K562 (cell line): ENCODE data around the gene ERC2. TPM values are rescaled to one million over a fixed set of nuclear protein-coding genes. Genes with fewer than 3 reads are reported as not detected.
A peak's percentile ranks its signal among the peaks of the same experiment; 100 is the strongest.

Source experiments
- JUND ChIP-seq, 2 experiments: IDR thresholded peaks; 2 replicates in 1 of 2; 3 replicates in 1 of 2; pipeline ENCODE4 v1.6.1; 2011; ENCODE audit warnings: borderline replicate concordance in 2 of 2, low read depth in 2 of 2, low read length in 2 of 2, improper control_type of control experiment in 1 of 2, missing biosample characterization in 1 of 2, missing genetic modification characterization in 1 of 2, missing genetic modification reagents in 1 of 2
- MEF2D ChIP-seq: conservative IDR thresholded peaks from 2 replicates; pipeline ENCODE4 v1.6.1; 2016; ENCODE audit warnings: low read depth, missing genetic modification characterization, missing compliant biosample characterization
- NFXL1 ChIP-seq: fragments of 450-650 bp; formaldehyde crosslinking; IDR thresholded peaks from 2 replicates; pipeline ENCODE4 v1.4.0; 2021; ENCODE audit warnings: mild to moderate bottlenecking
- NR3C1 ChIP-seq: sonication (generic); formaldehyde crosslinking; IDR thresholded peaks from 2 replicates; pipeline ENCODE4 v1.8.1; 2022; ENCODE audit warnings: missing genetic modification reagents
- SP1 ChIP-seq: sonication (generic); formaldehyde crosslinking; IDR thresholded peaks from 2 replicates; pipeline ENCODE4 v1.8.1; 2022; ENCODE audit warnings: mild to moderate bottlenecking, missing genetic modification reagents
- SRSF9 ChIP-seq: fragments of 200-400 bp; formaldehyde crosslinking; IDR thresholded peaks from 2 replicates; pipeline ENCODE4 v1.6.1; 2017; ENCODE audit warnings: low read depth, low read length, borderline replicate concordance
- TEAD1 ChIP-seq, 2 experiments: fragments of 450-650 bp in 1 of 2; sonication (generic) in 1 of 2; formaldehyde crosslinking; IDR thresholded peaks; 2 replicates each; pipeline versions ENCODE4 v1.4.0 to v1.8.0; 2020 to 2022; ENCODE audit warnings: mild to moderate bottlenecking in 2 of 2, missing genetic modification reagents in 1 of 2
- UBTF ChIP-seq, 2 experiments: IDR thresholded peaks; 2 replicates each; pipeline ENCODE4 v1.6.1; 2012; ENCODE audit warnings: improper control_type of control experiment in 2 of 2, low read depth in 2 of 2, low read length in 2 of 2, borderline replicate concordance in 1 of 2
- ZNF232 ChIP-seq: sonication (generic); formaldehyde crosslinking; IDR thresholded peaks from 2 replicates; pipeline ENCODE4 v1.8.0; 2022; ENCODE audit warnings: mild to moderate bottlenecking, missing genetic modification reagents
- ZNF695 ChIP-seq: fragments of 450-650 bp; formaldehyde crosslinking; IDR thresholded peaks from 2 replicates; pipeline ENCODE4 v1.4.0; 2020; ENCODE audit warnings: mild to moderate bottlenecking, moderate library complexity
- polyA plus RNA-seq, 8 experiments: library from polyadenylated mRNA; depleted of rRNA in 4 of 8; stranded (reverse) in 5 of 8; unstranded in 3 of 8; fragments of >200 nt; fragmentation: Nextera tagmentation in 2 of 8; fragmentation: Illumina TruSeq in 1 of 8; extraction: Ambion mirVana in 2 of 8; extraction: Trizol in 1 of 8; gene quantifications; 2 replicates each; pipeline versions ENCODE4 v1.2.1 to v1.2.3, GENCODE V29; 2011 to 2014; ENCODE audit warnings: inconsistent platforms in 1 of 8, missing spikeins in 1 of 8
- total RNA-seq, 7 experiments: library from RNA; depleted of rRNA in 6 of 7; stranded (reverse); fragments of >200 nt in 6 of 7; fragmentation: Illumina TruSeq in 2 of 7; extraction: Trizol in 2 of 7; gene quantifications; 2 replicates each; pipeline versions ENCODE4 v1.2.1 to v1.2.3, GENCODE V29; 2011 to 2021; ENCODE audit warnings: low replicate concordance in 1 of 7
- TF ChIP-seq, protein P1 (sequence below), 2 experiments: fragments of 450-650 bp; conservative IDR thresholded peaks; 2 replicates each; pipeline ENCODE4 v1.6.1; 2017; ENCODE audit warnings: mild to moderate bottlenecking in 2 of 2, moderate library complexity in 2 of 2
- TF ChIP-seq, protein P2 (sequence below): fragments of 200-800 bp; sonication (Bioruptor generic); IDR thresholded peaks from 2 replicates; pipeline ENCODE4 v1.6.1; 2017; ENCODE audit warnings: missing genetic modification characterization, missing compliant biosample characterization
- TF ChIP-seq, protein P3 (sequence below): sonication (generic); IDR thresholded peaks from 2 replicates; pipeline ENCODE4 v1.6.1; 2016
- TF ChIP-seq, protein P4 (sequence below), 2 experiments: fragments of 450-650 bp; IDR thresholded peaks; 2 replicates each; pipeline ENCODE4 v1.6.1; 2018; ENCODE audit warnings: mild to moderate bottlenecking in 2 of 2, low read depth in 1 of 2; ENCODE audit not compliant: partially characterized antibody in 2 of 2

ERC2 gene
- total and polyA plus RNA-seq, 9 of the 15 experiments (the other 6 are each of a cell fraction or from before 2014, with no cell fraction given) = 0.04 to 0.18 (median 0.07) TPM; not detected in 2

- TF ChIP-seq JUND (IDR thresholded peaks at IDR 0.05; ENCODE audit: borderline replicate concordance, low read depth, low read length) = peak; percentile 45; the same call in 1 of the 2 replicates
- TF ChIP-seq JUND (tag; IDR thresholded peaks at IDR 0.05; ENCODE audit: borderline replicate concordance, low read depth, low read length) = peak; percentile 12; the same call in 1 of the 3 replicates
- TF ChIP-seq, protein P1, sequence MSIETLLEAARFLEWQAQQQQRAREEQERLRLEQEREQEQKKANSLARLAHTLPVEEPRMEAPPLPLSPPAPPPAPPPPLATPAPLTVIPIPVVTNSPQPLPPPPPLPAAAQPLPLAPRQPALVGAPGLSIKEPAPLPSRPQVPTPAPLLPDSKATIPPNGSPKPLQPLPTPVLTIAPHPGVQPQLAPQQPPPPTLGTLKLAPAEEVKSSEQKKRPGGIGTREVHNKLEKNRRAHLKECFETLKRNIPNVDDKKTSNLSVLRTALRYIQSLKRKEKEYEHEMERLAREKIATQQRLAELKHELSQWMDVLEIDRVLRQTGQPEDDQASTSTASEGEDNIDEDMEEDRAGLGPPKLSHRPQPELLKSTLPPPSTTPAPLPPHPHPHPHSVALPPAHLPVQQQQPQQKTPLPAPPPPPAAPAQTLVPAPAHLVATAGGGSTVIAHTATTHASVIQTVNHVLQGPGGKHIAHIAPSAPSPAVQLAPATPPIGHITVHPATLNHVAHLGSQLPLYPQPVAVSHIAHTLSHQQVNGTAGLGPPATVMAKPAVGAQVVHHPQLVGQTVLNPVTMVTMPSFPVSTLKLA (conservative IDR thresholded peaks at IDR 0.05) = peak in 1 of 2 experiments; percentile 42; a peak in 1 of 4 replicates
- TF ChIP-seq NR3C1 (CRISPR knock-in tag) = peak; percentile 68; the same call in 1 of the 2 replicates
- 0 out of 2 replicates have a peak, but pooled peaks have one; percentile 21 for TF ChIP-seq NFXL1
- TF ChIP-seq SRSF9 = no peak
- peak; percentile 35 to 73; a peak in 2 of 4 replicates for TF ChIP-seq TEAD1 (CRISPR knock-in tag; IDR thresholded peaks at IDR 0.05)
- peak; percentile 59; the same call in 1 of the 2 replicates for TF ChIP-seq SP1
- no peak for TF ChIP-seq ZNF695 (CRISPR knock-in tag)
- peak; percentile 91 for TF ChIP-seq ZNF232 (CRISPR knock-in tag)
- TF ChIP-seq, protein P2, sequence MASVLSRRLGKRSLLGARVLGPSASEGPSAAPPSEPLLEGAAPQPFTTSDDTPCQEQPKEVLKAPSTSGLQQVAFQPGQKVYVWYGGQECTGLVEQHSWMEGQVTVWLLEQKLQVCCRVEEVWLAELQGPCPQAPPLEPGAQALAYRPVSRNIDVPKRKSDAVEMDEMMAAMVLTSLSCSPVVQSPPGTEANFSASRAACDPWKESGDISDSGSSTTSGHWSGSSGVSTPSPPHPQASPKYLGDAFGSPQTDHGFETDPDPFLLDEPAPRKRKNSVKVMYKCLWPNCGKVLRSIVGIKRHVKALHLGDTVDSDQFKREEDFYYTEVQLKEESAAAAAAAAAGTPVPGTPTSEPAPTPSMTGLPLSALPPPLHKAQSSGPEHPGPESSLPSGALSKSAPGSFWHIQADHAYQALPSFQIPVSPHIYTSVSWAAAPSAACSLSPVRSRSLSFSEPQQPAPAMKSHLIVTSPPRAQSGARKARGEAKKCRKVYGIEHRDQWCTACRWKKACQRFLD = peak; percentile 72; the same call in 1 of the 2 replicates
- TF ChIP-seq, protein P3, sequence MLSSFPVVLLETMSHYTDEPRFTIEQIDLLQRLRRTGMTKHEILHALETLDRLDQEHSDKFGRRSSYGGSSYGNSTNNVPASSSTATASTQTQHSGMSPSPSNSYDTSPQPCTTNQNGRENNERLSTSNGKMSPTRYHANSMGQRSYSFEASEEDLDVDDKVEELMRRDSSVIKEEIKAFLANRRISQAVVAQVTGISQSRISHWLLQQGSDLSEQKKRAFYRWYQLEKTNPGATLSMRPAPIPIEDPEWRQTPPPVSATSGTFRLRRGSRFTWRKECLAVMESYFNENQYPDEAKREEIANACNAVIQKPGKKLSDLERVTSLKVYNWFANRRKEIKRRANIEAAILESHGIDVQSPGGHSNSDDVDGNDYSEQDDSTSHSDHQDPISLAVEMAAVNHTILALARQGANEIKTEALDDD = no peak
- no peak for TF ChIP-seq MEF2D (tag)
- no peak for TF ChIP-seq UBTF (IDR thresholded peaks at IDR 0.05; ENCODE audit: borderline replicate concordance in 1 of 2, low read depth in 2 of 2, low read length in 2 of 2)
- TF ChIP-seq, protein P4, sequence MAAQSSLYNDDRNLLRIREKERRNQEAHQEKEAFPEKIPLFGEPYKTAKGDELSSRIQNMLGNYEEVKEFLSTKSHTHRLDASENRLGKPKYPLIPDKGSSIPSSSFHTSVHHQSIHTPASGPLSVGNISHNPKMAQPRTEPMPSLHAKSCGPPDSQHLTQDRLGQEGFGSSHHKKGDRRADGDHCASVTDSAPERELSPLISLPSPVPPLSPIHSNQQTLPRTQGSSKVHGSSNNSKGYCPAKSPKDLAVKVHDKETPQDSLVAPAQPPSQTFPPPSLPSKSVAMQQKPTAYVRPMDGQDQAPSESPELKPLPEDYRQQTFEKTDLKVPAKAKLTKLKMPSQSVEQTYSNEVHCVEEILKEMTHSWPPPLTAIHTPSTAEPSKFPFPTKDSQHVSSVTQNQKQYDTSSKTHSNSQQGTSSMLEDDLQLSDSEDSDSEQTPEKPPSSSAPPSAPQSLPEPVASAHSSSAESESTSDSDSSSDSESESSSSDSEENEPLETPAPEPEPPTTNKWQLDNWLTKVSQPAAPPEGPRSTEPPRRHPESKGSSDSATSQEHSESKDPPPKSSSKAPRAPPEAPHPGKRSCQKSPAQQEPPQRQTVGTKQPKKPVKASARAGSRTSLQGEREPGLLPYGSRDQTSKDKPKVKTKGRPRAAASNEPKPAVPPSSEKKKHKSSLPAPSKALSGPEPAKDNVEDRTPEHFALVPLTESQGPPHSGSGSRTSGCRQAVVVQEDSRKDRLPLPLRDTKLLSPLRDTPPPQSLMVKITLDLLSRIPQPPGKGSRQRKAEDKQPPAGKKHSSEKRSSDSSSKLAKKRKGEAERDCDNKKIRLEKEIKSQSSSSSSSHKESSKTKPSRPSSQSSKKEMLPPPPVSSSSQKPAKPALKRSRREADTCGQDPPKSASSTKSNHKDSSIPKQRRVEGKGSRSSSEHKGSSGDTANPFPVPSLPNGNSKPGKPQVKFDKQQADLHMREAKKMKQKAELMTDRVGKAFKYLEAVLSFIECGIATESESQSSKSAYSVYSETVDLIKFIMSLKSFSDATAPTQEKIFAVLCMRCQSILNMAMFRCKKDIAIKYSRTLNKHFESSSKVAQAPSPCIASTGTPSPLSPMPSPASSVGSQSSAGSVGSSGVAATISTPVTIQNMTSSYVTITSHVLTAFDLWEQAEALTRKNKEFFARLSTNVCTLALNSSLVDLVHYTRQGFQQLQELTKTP (IDR thresholded peaks at IDR 0.05; ENCODE audit: low read depth in 1 of 2, partially characterized antibody in 2 of 2) = peak in 1 of 2 experiments; percentile 96
Observed at GRCh38 chr3:56494679-56495322, 26.5 kb upstream of the ERC2 start (continued).
